GM12891 (cell line): ENCODE measurements around the gene LHFPL2.
A peak's percentile ranks its signal among the peaks of the same experiment; 100 is the strongest.

Source experiments
- DNase-seq: peaks from one replicate; pipeline ENCODE4 v3.0.0; 2011; ENCODE audit warnings: low spot score; ENCODE audit not compliant: insufficient read length
- FAIRE-seq: peaks from 2 replicates; lab custom pipeline; 2011; peaks lifted over from hg19 to GRCh38; lab: Jason Lieb, UNC
- PAX5 ChIP-seq: IDR thresholded peaks from 2 replicates; pipeline ENCODE4 v1.6.1; 2011; ENCODE audit warnings: low read length, moderate library complexity, mild to moderate bottlenecking; ENCODE audit not compliant: insufficient read depth, severe bottlenecking
- POLR2A ChIP-seq: IDR thresholded peaks from 2 replicates; pipeline ENCODE4 v1.6.1; 2011; ENCODE audit warnings: low read depth, low read length, control low read depth
- POLR2AphosphoS5 ChIP-seq: IDR thresholded peaks from 2 replicates; pipeline ENCODE4 v1.6.1; 2011; ENCODE audit warnings: low read depth, low read length, control low read depth
- POU2F2 ChIP-seq: IDR thresholded peaks from 2 replicates; pipeline ENCODE4 v1.6.1; 2011; ENCODE audit warnings: low read depth, mild to moderate bottlenecking, control low read depth, low read length, moderate library complexity
- SPI1 ChIP-seq: IDR thresholded peaks from 2 replicates; pipeline ENCODE4 v1.6.1; 2011; ENCODE audit warnings: low read depth, low read length, control low read depth
- TAF1 ChIP-seq: IDR thresholded peaks from 2 replicates; pipeline ENCODE4 v1.6.1; 2011; ENCODE audit warnings: low read depth, low read length, control low read depth

The LHFPL2 gene

DNA sequence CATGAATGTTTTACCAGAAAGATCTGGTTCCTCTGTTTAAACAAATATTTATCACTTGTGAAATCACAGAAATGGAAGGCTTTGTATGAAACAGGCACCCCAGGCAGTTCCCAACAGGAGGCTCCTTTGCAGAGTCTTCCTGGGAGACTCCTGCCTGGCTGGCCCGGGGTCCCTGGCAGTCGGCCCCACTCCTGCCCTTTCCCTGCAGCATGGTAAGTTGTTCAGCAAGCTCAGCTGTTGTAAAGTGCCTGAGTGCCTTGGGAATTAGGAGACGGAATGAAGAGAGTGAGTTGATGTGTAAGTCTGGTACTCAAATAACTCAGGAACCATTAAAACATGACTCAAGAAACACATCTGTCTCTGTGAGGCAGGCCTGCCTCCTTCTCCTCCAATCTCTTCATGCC lies 17.5 kb upstream of the LHFPL2 start:
- no peak for DNase-seq
- FAIRE-seq: peak; percentile 23
- TF ChIP-seq SPI1 (no peak), PAX5 (no peak), POLR2A (no peak), POU2F2 (no peak)

- no peak for FAIRE-seq
- DNase-seq: no peak
- TF ChIP-seq PAX5 (no peak), POLR2AphosphoS5 (no peak), TAF1 (no peak), POU2F2 (no peak), POLR2A (no peak), SPI1 (no peak)
Measured at GRCh38 chr5:78665534-78665933, 17.0 kb upstream of the LHFPL2 start.

GRCh38 chr5:78662323-78662722 lies 13.8 kb upstream of the LHFPL2 start:
- TF ChIP-seq POLR2A: no peak
- peak; percentile 81 for FAIRE-seq
- DNase-seq: no peak

GRCh38 chr5:78661691-78662090 lies 13.1 kb upstream of the LHFPL2 start:
- TF ChIP-seq SPI1 (peak; percentile 47), POU2F2 (no peak), POLR2A (no peak), POLR2AphosphoS5 (no peak), PAX5 (no peak), TAF1 (no peak)
- DNase-seq: no peak
- peak; percentile 68 for FAIRE-seq

GRCh38 chr5:78661044-78661443 lies 12.5 kb upstream of the LHFPL2 start:
- no peak for TF ChIP-seq PAX5
- no peak for TF ChIP-seq SPI1
- no peak for TF ChIP-seq POU2F2
- no peak for TF ChIP-seq TAF1
- TF ChIP-seq POLR2A: no peak
- no peak for TF ChIP-seq POLR2AphosphoS5
- DNase-seq (no peak), FAIRE-seq (peak; percentile 38)

DNA sequence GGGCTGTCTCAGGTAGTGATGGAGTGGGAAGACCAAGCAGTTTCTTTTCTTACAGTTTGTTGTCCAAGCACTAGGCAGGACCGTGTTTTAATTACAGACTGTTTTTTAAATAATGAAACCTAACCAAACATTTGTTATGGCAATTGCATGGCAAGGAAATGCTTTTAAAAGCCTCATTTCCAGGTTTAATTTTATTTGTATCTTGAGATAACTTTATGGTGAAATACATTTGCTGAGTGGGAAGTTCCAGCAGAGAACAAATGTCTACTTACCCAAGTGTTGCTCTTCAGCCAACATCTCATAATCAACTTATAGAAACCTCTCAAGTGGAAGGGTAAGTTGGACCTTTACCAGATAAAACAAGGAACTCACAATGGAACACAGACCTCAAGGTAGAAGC lies 11.8 kb upstream of the LHFPL2 start:
- FAIRE-seq (no peak), DNase-seq (no peak)
- TF ChIP-seq SPI1: no peak

- TF ChIP-seq TAF1: no peak
- TF ChIP-seq SPI1: no peak
- no peak for TF ChIP-seq POLR2AphosphoS5
- no peak for TF ChIP-seq PAX5
- TF ChIP-seq POU2F2: no peak
- TF ChIP-seq POLR2A: no peak
- DNase-seq: no peak
- no peak for FAIRE-seq
Measured at GRCh38 chr5:78659714-78660113, 11.1 kb upstream of the LHFPL2 start.

GRCh38 chr5:78659114-78659513 lies 10.5 kb upstream of the LHFPL2 start:
- FAIRE-seq (no peak), DNase-seq (no peak)
- no peak for TF ChIP-seq PAX5
- TF ChIP-seq SPI1: no peak
- no peak for TF ChIP-seq POLR2AphosphoS5
- TF ChIP-seq TAF1: no peak
- TF ChIP-seq POLR2A: no peak
- no peak for TF ChIP-seq POU2F2

DNA sequence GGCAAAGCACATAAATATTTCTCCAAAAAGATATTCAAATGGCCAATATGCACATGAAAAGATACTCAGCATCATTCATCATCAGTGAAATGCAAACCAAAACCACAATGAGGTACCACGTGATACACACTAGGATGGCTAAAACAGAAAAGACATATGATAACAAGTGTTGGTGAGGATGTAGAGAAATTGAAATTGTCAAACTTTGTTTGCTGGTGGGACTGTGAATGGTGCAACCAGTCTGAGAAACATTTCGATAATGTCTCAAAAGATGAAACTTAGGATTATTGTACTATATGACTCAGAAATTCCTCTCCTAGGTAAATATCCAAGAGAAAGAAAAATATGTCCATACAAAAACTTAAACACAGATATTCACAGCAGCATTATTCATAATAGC lies 8.6 kb upstream of the LHFPL2 start:
- FAIRE-seq: no peak
- DNase-seq: no peak
- TF ChIP-seq SPI1: no peak

DNA sequence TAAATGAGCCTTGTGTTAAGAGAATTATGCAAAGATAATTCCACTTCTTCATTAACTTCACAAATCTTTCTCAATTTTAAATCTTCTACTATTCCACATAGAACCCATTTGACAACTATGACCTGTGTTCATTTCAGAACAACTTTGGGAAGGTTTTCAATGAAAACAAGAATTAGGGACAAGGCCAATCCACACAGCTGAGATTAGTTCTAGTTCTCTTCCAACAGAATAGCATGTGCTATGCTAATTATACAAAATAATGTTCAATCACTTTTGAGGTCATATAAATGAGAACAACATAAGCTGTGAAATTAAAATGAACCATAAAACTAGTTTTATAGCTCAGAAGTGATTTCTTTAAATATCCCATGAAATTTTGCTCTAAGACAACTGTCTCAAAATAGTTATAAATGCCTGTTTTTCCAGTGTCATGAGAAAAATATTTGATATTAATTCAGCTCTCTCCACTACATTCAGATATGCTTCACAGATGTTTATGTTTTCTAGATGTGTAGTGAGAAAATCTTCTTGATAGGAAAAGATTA lies 7.2 kb upstream of the LHFPL2 start:
- DNase-seq (no peak), FAIRE-seq (no peak)
- TF ChIP-seq POLR2A (no peak), SPI1 (no peak), PAX5 (no peak), TAF1 (no peak), POLR2AphosphoS5 (no peak), POU2F2 (no peak)

DNA sequence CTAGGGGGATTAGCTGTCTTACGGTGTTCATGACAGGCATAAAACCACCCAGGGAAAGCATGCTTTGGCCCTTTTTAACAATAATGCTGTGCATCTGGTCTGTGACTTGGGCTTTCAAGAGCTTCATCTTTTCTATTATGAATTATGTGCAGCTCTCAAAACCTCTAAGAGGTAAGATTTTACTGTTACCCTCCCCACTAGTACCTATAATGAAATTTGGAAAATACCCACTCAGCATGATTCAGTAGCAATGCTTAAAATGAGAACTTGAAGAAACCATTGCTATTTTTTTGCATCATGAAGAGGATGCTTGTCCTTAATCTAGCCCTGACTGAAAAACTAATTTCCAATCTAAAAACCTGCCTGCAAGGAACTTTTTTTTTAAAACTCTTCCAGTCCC lies 5.8 kb upstream of the LHFPL2 start:
- no peak for TF ChIP-seq POU2F2
- no peak for TF ChIP-seq TAF1
- DNase-seq (no peak), FAIRE-seq (no peak)
